Islet of Langerhans (tissue), 1 donor: ENCODE measurements around the gene SNRNP70.
"Not testable (repeated sequence)": the region's sequence is repeated elsewhere in the genome, so short reads cannot be mapped to it uniquely, and the experiment has no call there.

Source experiments
- FAIRE-seq: peaks from one replicate; lab custom pipeline; 2011; peaks lifted over from hg19 to GRCh38; lab: Jason Lieb, UNC

SNRNP70 gene, protein sequence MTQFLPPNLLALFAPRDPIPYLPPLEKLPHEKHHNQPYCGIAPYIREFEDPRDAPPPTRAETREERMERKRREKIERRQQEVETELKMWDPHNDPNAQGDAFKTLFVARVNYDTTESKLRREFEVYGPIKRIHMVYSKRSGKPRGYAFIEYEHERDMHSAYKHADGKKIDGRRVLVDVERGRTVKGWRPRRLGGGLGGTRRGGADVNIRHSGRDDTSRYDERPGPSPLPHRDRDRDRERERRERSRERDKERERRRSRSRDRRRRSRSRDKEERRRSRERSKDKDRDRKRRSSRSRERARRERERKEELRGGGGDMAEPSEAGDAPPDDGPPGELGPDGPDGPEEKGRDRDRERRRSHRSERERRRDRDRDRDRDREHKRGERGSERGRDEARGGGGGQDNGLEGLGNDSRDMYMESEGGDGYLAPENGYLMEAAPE

DNA sequence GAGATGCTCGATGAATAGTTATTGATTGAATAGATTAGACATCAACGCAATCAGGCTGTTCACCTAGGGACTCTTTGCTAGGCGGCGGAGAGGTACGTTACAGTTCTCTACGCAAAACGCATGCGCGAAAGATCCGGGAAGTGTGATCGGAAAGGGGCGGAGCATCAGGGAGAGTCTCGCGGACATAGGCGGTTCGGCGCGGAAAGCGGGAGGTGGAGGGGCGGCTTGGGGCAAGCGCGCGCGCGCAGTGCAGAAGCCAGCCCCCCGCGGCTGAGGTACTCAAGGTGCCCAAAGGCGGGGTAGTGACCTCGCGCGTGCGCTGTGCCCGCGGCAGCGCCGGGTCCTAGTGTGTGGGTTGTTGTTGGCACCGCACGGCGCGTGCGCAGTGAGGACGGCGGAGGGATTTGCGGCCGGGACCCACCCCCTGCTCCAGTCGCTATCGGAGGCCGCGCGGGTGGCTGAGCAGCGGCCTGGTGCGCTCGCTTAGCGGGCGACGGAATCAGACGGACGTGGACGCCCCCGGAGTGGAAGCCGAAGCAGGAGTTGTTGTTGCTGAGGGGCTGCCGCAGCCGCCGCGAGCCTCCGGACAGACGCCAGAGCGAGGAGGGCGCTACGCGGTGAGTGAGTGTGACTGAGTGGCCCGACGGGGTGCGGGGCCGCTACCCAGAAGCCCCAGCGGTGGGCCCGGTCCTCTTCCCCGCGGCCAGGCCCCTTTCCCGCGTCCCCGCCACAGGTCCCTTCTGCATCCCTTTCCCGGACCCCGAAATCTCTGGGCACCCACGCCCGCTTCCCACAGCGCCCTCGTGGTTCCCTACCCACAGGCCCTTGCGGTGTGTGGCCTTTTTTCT is at the start of gene SNRNP70:
Gene SNRNP70 (plus strand): TSS at position 432 of the 848 bp plus-strand sequence. CDS start 964 bp downstream, outside the sequence.
- no peak for FAIRE-seq

DNA sequence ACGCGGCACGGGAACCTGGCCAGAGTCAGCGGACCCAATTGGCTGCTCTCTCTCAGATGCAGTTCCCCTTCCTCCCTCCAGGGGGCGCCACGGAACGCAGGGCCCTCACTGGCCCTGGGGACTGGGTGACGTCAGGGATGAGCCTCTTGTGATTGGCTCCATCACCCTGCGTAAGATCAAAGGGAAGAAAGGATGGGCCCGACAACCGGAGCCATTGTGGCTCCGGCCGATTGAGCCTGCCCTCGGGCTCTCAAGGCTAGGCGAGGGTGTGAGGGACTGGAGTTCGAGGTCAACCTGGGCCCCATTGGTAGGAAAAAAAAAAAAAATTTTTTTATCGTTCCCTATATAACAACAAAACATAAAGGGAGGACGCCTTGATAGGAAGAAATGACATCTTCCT is 48.4 kb upstream of the SNRNP70 start, which contains the start of gene CGB1:
Gene CGB1 (minus strand): TSS at position 81 of the 400 bp plus-strand sequence. CDS start 184 bp downstream, outside the sequence.
- FAIRE-seq: not testable (repeated sequence)

DNA sequence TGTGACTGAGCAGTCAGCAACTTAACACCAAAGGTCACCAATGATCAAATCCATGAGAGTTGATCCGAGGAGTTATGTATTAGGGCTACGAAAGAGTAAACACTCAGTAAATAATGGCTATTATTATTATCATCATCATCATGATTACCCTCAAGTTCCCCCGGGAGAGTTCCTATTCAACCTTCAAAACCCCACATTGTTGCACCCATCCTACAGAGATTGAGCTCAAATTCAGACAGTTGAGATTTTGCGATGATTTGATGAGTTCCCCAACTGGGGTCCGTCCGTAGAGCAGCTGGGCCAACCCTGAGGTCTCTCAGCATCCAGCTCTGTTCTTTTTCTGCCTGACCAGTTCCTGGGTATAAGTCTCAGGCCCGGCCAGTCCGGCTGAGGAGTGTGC is 47.1 kb upstream of the SNRNP70 start:
- FAIRE-seq: not testable (repeated sequence)

DNA sequence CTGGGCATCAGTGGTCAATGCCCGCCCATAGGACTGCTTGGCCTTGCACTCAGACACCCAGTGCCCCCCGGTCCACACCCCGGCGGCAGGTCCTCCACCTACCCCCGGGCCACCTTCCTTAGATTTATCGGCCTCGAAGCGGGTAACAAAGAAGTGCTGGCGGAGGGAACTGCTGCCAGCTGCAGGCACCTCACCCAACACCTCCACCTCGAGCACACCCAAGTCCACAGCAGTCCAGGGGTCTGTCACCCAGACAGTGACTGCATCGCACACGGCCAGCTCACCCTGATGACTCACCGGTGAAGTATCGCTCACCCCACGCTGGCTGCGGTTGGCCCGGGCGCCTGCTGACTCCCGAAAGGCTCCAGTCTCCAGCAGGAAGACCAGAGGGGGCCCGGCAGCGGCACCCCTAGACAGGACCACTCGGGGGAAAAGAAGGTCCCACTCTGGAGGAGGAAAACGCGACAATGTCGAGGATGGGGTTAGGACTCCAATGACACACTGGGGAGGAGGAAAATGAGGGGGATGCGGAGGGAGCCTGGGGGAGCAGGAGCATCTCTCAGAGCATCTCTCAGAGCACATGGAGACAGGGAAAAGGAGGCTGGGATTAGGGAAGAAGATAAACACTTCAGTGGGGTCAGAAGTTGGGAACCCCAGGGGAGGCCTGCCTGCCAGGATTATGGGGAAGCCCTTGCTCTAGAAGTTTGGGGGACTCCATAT is 46.5 kb upstream of the SNRNP70 start:
- FAIRE-seq: not testable (repeated sequence)

DNA sequence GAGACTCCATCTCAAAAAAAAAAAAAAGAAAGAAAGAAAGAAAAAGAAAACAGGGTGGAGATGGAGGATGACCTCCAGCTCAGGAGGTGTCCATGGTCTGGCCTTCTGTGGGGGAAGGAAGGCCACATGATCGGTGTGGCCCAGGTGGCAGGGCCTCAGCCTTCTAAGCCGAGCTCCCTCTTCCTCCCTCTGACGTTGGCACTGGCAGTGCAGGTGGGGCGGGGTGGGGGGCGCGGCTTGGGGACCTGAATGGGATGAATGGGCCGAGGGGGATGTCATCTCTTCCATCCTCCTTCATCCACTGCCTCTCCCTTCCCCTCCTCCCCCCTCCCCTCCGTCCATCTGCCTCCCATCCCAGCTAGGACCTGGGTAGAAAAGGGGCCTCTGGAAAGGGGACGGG is 45.5 kb upstream of the SNRNP70 start:
- not testable (repeated sequence) for FAIRE-seq

DNA sequence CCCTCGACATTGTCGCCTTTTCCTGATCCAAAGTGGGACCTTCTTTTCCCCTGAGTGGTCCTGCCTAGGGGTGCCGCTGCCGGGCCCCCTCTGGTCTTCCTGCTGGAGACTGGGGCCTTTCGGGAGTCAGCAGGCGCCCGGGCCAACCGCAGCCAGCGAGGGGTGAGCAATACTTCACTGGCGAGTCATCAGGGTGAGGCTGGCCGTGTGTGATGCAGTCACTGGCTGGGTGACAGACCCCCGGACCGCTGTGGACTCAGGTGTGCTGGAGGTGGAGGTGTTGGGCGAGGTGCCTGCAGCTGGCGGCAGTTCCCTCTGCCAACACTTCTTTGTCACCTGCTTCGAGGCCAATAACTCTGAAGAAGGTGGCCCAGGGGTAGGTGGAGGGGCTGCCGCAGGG is 43.1 kb upstream of the SNRNP70 start:
- FAIRE-seq: no peak

DNA sequence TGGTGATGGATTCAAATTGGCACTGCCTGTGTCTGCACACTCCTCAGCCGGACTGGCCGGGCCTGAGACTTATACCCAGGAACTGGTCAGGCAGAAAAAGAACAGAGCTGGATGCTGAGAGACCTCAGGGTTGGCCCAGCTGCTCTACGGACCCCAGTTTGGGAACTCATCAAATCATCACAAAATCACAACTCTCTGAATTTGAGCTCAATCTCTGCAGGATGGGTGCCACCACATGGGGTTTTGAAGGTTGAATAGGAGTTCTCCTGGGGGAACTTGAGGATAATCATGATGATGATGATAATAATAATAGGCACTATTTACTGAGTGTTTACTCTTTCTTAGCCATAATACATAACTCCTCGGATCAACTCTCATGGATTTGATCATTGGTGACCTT is 42.6 kb upstream of the SNRNP70 start:
- FAIRE-seq: not testable (repeated sequence)

DNA sequence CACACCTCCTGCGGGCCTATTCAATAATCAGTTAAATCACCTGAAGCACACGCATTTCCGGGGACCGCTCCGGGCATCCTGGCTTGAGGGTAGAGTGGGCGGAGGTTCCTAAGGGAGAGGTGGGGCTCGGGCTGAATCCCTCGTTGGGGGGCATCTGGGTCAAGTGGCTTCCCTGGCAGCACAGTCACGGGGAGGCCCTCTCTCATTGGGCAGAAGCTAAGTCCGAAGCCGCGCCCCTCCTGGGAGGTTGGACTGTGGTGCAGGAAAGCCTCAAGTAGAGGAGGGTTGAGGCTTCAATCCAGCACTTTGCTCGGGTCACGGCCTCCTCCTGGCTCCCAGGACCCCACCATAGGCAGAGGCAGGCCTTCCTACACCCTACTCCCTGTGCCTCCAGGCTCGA is 41.7 kb upstream of the SNRNP70 start, which contains the start of gene CGB5:
Gene CGB5 (plus strand): TSS at position 301 of the 400 bp plus-strand sequence. CDS start 362 bp downstream, outside the sequence.
- not testable (repeated sequence) for FAIRE-seq

DNA sequence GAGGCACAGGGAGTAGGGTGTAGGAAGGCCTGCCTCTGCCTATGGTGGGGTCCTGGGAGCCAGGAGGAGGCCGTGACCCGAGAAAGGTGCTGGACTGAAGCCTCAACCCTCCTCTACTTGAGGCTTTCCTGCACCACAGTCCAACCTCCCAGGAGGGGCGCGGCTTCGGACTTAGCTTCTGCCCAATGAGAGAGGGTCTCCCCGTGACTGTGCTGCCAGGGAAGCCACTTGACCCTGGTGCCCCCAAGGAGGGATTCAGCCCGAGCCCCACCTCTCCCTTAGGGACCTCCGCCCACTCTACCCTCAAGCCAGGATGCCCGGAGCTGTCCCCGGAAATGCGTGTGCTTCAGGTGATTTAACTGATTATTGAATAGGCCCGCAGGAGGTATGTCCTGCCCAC is 36.2 kb upstream of the SNRNP70 start, which contains the start of gene CGB8:
Gene CGB8 (minus strand): TSS at position 101 of the 400 bp plus-strand sequence. CDS start 372 bp downstream, outside the sequence.
- not testable (repeated sequence) for FAIRE-seq

DNA sequence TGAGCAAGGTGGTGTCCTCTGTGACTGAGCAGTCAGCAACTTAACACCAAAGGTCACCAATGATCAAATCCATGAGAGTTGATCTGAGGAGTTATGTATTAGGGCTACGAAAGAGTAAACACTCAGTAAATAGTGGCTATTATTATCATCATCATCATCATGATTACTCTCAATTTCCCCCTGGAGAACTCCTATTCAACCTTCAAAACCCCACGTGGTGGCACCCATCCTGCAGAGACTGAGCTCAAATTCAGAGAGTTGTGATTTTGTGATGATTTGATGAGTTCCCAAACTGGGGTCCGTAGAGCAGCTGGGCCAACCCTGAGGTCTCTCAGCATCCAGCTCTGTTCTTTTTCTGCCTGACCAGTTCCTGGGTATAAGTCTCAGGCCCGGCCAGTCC is 35.4 kb upstream of the SNRNP70 start:
- FAIRE-seq: not testable (repeated sequence)

DNA sequence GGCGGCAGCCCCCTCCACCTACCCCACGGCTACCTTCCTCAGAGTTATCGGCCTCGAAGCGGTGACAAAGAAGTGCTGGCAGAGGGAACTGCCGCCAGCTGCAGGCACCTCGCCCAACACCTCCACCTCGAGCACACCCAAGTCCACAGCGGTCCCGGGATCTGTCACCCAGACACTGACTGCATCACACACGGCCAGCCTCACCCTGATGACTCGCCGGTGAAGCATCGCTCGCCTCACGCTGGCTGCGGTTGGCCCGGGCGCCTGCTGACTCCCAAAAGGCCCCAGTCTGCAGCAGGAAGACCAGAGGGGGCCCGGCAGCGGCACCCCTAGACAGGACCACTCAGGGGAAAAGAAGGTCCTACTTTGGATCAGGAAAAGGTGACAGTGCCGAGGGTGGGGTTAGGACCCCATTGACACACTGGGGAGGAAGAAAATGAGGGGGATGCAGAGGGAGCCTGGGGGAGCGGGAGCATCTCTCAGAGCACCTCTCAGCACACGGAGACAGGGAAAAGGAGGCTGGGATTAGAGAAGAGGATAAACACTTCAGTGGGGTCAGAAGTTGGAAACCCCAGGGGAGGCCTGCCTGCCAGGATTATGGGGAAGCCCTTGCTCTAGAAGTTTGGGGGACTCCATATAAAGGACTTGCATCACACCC is 34.7 kb upstream of the SNRNP70 start:
- not testable (repeated sequence) for FAIRE-seq

DNA sequence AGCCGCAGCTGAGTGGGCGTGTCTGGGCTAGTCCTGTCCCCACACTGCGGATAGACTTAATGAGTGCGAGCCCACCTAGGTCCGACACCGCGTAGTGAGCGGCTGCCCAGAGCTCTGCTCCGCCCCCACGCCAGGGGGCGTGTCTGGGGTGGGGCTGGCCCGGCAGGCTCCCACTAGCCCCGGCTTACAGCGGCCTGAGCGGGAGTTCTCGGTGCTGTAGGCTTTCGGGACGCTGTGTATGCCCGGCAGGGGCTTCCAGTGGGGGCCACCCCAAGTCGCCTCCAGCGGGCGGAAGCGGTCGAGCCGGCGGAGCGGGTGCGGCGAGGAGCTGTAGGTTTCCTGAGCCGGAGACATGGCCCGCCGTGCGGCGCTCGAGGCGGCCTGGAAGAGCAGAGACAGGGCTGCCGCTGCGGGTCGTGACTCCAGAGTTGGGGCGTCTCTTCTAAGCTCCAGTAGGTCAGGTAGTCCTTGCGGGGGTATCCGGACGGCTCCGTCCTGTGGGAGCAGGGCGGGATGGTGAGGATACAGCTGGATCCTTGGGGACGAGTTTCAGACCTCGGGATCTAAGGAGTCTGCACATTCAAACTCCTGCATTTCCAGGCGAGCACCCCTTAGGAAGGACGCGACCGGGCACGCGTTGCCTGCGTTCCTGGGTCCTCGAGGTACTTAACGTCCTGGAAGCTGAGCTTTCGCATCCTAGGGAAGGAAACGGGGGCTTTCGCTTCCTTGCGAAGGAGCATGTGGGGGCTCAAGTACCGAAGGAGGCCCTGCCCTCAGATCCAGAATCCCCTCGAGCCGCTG is 28.9 kb upstream of the SNRNP70 start:
- FAIRE-seq: no peak

DNA sequence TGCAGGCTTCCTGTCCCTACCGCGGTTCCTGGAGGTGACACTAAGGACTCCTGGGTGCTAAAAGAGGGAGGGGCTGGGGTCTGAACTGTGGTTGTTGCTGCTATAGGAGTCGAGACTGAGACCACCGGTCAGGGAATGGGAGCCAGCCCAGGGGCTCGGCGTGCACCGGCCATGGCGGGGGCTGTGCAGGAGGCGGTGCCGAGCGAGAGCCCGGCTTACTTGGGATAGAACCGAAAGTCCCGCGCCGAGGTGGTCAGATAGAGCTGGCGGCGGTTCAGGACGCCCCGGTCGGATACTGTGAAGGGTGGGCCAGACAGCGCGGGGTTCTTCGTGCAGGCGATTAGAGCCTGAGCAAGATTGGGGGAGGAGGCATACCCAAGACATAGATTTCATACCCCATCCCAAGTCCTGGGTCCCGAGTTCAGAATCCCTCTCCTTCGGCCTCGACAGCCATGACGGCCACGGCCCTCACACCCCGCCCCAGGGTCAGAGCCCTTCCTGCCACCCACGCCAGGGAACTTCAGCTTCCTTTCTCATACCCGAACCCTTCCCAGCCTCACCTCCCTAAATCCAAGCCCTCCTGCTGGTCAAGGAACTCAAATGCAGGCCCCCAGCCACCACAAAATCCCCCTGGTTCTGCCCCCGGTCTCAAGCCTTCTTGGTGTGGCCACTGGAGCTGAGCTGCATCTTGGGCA is 28.2 kb upstream of the SNRNP70 start:
- FAIRE-seq: not testable (repeated sequence)

DNA sequence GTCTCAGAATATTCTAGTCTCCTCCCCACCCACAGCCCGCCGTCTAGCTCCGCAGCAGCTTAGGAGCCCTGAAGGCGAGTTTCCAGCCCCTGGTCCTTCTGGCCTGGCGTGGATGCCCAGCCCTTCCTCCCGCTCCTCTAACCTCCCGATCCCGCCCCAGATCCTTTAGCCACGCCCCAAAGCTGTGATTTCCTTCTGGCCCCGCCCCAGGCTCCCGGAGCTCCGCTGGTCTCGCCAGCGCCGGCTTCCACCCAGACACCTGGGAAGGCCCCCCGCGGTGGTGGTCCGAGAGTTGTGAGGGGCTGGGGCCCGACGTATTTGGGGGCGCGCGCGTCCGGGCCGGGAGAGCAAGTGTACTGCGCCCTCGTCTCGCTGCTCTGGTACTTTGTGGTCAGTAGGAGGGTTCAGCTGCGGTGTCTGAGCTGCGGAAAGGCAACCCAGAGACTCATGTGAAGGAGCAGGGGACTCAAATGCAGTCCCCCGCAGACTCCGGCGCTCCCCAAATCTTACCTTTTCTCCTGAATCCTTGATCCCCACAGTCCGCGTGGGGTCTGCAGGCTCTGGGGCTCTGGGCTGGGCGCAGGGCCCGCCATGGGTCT is 27.5 kb upstream of the SNRNP70 start, which contains the start of gene CGB7:
Gene CGB7 (minus strand): TSS at position 114 of the 599 bp plus-strand sequence. CDS start 2,374 bp downstream, outside the sequence.
- no peak for FAIRE-seq

DNA sequence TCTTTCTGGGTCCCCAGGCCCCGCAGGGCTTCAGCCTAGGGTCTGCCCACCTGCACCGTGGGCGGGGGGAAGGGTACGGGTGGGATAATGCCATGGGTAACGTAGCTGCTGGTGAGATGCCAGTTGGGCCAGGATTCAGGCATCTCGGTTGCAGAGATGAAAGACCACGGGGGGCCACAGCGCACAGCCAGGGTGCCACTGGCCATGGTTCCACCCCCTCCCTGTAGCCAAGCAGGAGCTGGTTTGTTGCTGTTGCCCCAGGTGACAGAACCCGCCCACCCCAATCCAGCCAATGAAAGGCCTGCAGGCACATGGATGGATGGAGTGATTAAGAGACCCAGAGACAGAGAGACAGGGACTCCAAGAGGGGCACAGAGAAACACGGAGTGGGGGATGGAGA is 26.7 kb upstream of the SNRNP70 start:
- no peak for FAIRE-seq

DNA sequence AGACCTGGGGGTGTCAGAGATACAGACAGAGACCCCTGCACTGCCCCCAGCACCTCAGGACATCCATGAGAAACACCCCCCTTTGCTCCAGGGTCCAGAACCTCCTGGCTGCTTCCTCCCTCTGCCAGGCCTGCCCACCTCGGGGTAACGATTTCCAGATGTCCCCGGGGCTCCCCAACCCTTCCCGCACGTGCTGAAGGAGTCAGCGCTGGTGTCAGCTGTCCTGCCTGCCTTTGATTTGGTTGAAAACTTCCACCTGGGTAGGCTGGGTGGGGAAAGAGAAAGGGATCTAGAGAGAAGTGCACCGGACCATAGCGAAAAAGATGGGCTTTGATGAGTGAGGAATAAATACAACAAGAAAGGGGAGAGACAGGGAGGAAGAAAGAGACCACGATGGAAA is 26.2 kb upstream of the SNRNP70 start:
- no peak for FAIRE-seq

DNA sequence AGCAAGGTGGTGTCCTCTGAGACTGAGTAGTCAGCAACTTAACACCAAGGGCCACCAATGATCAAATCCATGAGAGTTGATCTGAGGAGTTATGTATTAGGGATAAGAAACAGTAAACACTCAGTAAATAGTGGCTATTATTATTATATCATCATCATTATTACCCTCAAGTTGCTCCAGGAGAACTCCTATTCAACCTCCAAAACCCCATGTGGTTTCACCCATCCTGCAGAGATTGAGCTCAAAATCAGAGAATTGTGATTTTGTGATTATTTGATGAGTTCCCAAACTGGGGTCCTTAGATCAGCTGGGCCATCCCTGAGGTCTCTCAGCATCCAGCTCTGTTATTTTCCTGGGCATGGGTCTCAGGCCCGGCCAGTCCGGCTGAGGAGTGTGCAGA is 24.3 kb upstream of the SNRNP70 start:
- FAIRE-seq: no peak

DNA sequence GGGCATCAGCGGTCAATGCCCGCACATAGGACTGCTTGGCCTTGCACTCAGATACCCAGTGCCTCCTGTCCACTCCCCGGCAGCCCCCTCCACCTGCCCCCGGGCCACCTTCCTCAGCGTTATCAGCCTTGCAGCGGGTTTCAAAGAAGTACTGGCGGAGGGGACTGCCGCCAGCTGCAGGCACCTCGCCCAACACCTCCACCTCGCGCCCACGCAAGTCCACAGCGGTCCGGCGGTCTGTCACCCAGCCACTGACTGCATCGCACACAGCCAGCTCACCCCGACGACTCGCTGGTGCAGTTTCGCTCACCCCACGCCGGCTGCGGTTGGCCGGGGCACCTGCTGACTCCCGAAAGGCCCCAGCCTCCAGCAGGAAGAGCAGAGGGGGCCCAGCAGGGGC is 23.8 kb upstream of the SNRNP70 start:
- no peak for FAIRE-seq

DNA sequence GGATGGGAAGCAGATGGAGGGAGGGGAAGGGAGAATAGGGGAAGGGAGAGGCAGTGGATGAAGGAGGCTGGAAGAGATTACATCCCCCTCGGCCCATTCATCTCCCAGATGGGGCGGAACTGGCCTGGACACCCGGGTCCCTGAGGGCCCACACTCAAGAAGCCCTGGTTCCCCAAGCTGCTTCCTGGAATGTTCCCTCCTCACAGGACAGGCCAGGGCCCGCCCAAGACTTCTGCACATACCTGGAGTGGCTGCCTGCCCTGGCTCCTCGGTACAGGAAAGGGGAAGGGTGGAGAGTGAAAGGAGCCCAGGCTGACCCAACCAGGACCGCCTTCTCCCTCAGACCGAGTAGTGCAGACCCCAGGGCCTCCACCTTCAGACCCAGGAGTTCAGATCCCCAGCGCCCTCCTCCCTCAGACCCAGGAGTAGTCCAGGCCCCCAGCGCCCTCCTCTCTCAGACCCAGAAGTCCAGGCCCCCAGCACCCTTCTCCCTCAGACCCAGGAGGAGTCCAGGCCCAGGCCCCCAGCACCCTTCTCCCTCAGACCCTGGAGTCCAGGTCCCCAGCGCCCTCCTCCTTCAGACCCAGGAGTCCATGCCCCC is 21.1 kb upstream of the SNRNP70 start:
- FAIRE-seq: no peak
